Cardiac ventricle fibroblast (primary cell): ENCODE data around the gene GEMIN2. TPM values are rescaled to one million over a fixed set of nuclear protein-coding genes. Genes with fewer than 3 reads are reported as not detected.

Experiments used
- total RNA-seq: library from RNA; depleted of rRNA; stranded (reverse); fragments of >200 nt; gene quantifications from 2 replicates; pipeline ENCODE4 v1.2.3, GENCODE V29; 2015

The GEMIN2 gene, protein sequence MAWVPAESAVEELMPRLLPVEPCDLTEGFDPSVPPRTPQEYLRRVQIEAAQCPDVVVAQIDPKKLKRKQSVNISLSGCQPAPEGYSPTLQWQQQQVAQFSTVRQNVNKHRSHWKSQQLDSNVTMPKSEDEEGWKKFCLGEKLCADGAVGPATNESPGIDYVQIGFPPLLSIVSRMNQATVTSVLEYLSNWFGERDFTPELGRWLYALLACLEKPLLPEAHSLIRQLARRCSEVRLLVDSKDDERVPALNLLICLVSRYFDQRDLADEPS
- total RNA-seq = 16.1 and 21.0 TPM in 2 replicates

DNA sequence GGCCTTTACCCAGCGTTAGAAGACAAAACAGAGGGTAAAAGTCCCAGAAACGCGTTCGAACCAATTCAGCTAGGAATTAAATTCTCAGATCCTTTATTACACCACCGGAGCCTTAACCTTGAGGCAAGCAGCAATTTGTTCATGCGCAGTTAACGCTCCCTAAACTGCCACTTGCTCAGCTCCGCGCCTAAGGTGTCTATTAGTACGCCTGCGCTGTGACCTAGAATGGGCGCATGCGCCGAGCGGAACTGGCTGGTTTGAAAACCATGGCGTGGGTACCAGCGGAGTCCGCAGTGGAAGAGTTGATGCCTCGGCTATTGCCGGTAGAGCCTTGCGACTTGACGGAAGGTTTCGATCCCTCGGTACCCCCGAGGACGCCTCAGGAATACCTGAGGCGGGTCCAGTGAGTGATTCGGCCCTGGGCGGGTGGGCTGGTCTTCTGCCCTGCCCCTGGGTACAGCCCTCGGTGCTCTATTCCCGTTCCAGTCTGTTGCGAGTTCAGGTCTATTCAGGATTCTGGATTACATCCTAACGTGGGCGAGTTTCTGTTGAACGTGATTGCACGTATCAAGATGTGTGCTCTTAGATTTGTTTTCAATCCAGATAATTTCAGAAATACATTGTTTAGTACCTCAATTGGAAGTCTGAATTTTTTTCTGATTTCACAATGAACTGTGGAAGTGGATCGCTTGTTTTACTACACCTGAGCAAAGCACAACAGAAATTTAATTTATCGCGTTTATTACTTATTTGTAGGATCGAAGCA, at the start of gene GEMIN2:
Gene GEMIN2, plus strand, starts transcription at position 251 of the 766 bp plus-strand sequence. Its CDS starts 16 bp downstream, at position 267.

DNA sequence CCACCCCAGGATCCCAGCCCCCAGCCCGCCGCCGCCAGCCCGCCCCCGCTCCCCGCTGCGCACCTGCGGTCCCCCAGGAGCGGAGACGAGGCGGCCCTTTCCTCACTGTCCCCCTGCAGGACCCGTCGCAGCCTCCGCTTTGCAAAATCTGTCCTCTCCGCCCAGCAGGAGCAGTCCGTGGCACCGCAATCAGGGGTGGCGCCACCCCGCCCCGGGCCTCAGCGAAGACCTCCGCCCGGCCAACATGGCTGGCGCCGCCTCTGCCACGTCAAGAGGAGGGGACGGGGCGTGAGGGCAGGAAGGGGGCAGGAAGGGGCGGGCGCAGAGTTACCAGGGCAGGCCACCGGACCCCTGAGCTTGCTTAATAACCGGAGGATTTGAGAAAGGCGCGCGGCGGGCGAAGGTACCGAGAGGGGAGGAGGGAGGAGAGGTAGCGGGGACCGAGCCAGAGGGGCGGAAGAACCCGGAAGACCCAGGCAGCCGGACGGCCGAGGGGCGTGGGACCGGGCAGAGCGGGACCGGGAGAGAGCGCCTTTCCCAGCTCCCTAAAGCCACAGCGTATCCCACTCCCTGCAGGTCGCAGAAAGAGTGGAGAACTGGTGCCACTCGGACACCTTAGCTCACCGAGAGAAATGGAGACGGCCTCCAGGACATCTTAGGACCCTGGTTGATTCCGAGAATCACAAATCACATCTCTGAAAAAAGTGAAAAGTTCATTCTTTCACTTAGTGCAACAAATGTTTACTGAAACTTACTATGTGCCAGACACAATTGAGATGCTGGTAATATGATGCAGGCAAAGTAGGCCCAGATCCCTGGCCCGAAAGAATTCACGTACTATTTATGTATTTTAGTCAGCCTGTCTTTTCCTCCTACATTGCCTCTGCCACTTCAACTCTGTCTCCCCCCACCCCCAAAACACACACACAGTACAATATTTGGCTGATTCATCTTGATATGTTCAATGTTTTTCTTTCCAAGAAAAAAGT, 10.9 kb upstream of the GEMIN2 start, which contains the start of gene SEC23A:
Gene SEC23A, minus strand, starts transcription at position 267 of the 989 bp plus-strand sequence. CDS start 7,117 bp downstream, outside the sequence.

DNA sequence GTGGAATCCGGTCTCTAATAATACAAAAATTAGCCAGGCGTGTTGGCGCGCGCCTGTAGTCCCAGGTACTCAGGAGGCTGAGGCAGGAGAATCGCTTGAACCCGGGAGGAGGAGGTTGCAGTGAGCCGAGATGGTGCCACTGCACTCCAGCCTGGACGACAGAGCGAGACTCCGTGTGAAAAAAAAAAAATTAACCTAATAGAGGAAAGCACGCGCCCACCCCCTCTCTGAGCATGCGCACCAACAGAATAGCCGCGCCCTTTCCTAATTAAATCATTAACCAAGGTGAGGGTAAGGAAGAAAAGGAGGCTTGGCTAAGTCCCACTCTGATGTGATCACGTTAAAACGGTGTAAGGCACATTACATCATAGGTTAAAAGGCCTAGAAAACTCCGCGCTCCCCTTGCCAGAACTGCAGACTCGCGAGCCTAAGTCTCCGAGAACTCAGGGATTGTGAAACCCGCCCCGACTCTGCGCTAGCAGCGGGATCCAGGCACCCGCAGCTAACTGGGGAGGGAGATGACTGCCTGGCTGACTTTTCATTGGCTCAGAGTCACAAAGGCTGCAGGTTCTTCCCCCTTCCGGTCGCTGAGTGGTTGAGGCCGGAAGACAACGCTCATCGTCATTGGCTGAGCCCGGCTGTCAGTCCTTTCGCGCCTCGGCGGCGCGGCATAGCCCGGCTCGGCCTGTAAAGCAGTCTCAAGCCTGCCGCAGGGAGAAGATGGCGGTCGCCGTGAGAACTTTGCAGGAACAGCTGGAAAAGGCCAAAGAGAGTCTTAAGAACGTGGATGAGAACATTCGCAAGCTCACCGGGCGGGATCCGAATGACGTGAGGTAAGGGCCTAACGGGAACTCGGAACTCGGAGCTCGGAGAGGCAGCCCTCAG, 60.7 kb downstream of the GEMIN2 start, which contains the start of gene PNN:
Gene PNN, plus strand, starts transcription at position 695 of the 885 bp plus-strand sequence. Its CDS starts 26 bp downstream, at position 721.

Other genes with a start within 250 kb of the GEMIN2 start
- gene SEC23A, start 11.1 kb upstream of the GEMIN2 start, total RNA-seq = 139 and 147 TPM in 2 replicates
- gene TRAPPC6B, start 56.0 kb downstream of the GEMIN2 start, total RNA-seq = 14.1 and 18.8 TPM in 2 replicates
- gene PNN, start 60.9 kb downstream of the GEMIN2 start, total RNA-seq = 11.6 and 16.5 TPM in 2 replicates
- 11.6 and 13.5 TPM in 2 replicates for gene MIA2, start 119.6 kb downstream of the GEMIN2 start, total RNA-seq